Upper lobe of left lung (tissue), 6 donors: ENCODE results near the gene DOCK8. TPM values are rescaled to one million over a fixed set of nuclear protein-coding genes. Genes with fewer than 3 reads are reported as not detected.

Experiments used
- ATAC-seq, 2 donors: fragments of 200-7000 bp; cut with Tn5 transposase; one replicate each; pipeline ENCODE4 v1.9.1; 2022; ENCODE audit warnings: mild to moderate bottlenecking in 2 of 2, moderate library complexity in 2 of 2; ENCODE audit not compliant: low FRiP score in 2 of 2
- DNase-seq, 2 donors: peaks; one replicate each; pipeline ENCODE4 v3.0.0-alpha.2; 2019 to 2020
- H3K27ac ChIP-seq, 4 donors: fragments of 200-600 bp; sonication (generic); one replicate each; pipeline ENCODE4 v1.5.1; 2016 to 2019
- H3K27me3 ChIP-seq, 4 donors: fragments of 200-600 bp; sonication (generic); one replicate each; pipeline ENCODE4 v1.5.1; 2017 to 2019
- H3K36me3 ChIP-seq, 4 donors: fragments of 200-600 bp; sonication (generic); one replicate each; pipeline ENCODE4 v1.5.1; 2016 to 2019
- H3K4me1 ChIP-seq, 4 donors: fragments of 200-600 bp; sonication (generic); one replicate each; pipeline ENCODE4 v1.5.1; 2018 to 2019
- H3K4me3 ChIP-seq, 4 donors: fragments of 200-600 bp; sonication (generic); one replicate each; pipeline ENCODE4 v1.5.1; 2017 to 2019; ENCODE audit warnings: mild to moderate bottlenecking in 2 of 4, moderate library complexity in 1 of 4
- H3K9me3 ChIP-seq, 4 donors: fragments of 200-600 bp; sonication (generic); one replicate each; pipeline ENCODE4 v1.5.1; 2018 to 2019
- CTCF ChIP-seq, 6 experiments: fragments of 450-650 bp in 4 of 6; fragments of 200-600 bp in 2 of 6; sonication (generic) in 2 of 6; IDR thresholded peaks; one replicate each; pipeline ENCODE4 v1.5.1; 2016 to 2019; ENCODE audit warnings: antibody characterized with exemption in 6 of 6
- EP300 ChIP-seq, 4 donors: sonication (generic); formaldehyde crosslinking; IDR thresholded peaks; one replicate each; pipeline ENCODE4 v1.5.1; 2017; ENCODE audit warnings: antibody characterized with exemption in 4 of 4, control low read depth in 2 of 4
- POLR2A ChIP-seq, 4 donors: fragments of 450-650 bp; IDR thresholded peaks; one replicate each; pipeline ENCODE4 v1.5.1; 2016 to 2017; ENCODE audit warnings: antibody characterized with exemption in 4 of 4, mild to moderate bottlenecking in 2 of 4
- POLR2AphosphoS5 ChIP-seq, 2 donors: sonication (generic); formaldehyde crosslinking; IDR thresholded peaks; one replicate each; pipeline ENCODE4 v1.5.1; 2017; ENCODE audit warnings: antibody characterized with exemption in 2 of 2
- WGBS, 2 donors: methylation state at CpG; one replicate each; pipeline ENCODE4 v1.1.5; 2017 to 2018; 5-methylcytosine and 5-hydroxymethylcytosine counted together
- total RNA-seq, 6 donors: library from RNA; depleted of rRNA in 4 of 6; stranded (reverse); fragments of >200 nt in 4 of 6; gene quantifications; one replicate each; pipeline versions ENCODE4 v1.1.0 to v1.2.1, GENCODE V29; 2016 to 2021
- donor health status: DM: no; HTN: no; CAD: no; lungs with moderate emphysema.
- donor health status: DM: no; HTN: yes; CAD: no; lungs with severe emphysema.

Gene DOCK8
- total RNA-seq, 6 donors from 2014 or later: 44.7 to 103 (median 74.6) TPM

- Histone ChIP-seq H3K9me3 (no peaks in the 10 kb centered on the region), H3K27me3 (no peaks in the 10 kb centered on the region), H3K27ac (no peak overlapping the region), H3K4me1 (no peaks in the 10 kb centered on the region), H3K36me3 (peaks cover 0 to 36% (median 15%) of the 10 kb centered on the region in 4 donors), H3K4me3 (no peak overlapping the region)
- DNase-seq: peak in 1 of 2 donors; percentile 17
- 93 to 96% methylated on average over 11 of the region's 11 CpGs for WGBS, 2 donors
- no peak for ATAC-seq
- TF ChIP-seq POLR2A (IDR thresholded peaks at IDR 0.05) (no peak), POLR2AphosphoS5 (IDR thresholded peaks at IDR 0.05) (no peak), CTCF (IDR thresholded peaks at IDR 0.05) (no peak), EP300 (IDR thresholded peaks at IDR 0.05) (no peak)
Observed at GRCh38 chr9:382383-382782, 167.7 kb downstream of the DOCK8 start.

GRCh38 chr9:385818-386398 lies 171.2 kb downstream of the DOCK8 start:
- no peak overlapping the region for H3K4me3 ChIP-seq

DNA sequence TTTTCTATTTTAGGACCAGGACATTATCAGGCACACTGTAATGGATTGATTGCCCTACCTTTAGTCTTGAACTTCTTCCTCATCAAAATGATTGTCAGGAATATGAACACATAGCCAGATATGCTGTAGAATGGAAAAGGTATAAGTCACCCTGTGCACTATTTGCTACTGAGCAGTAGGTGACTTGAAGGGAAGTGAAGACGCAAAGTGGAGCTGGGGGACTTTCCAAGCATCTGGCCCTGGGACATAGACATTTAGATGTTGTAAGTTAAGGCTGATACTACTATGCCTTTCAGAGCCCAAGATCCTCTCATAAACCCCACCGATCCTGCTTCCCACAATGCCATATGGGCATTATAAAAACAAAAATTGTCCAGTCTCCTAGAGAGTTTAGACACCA lies 174.5 kb downstream of the DOCK8 start:
- peaks cover 0 to 20% (median 9%) of the 10 kb centered on the region in 4 donors for H3K36me3 ChIP-seq
- no peak for DNase-seq
- H3K4me3 ChIP-seq: no peak overlapping the region

More at GRCh38 chr9:385818-386398, 171.2 kb downstream of the DOCK8 start:
- Histone ChIP-seq H3K27ac (no peak overlapping the region), H3K27me3 (no peaks in the 10 kb centered on the region), H3K9me3 (no peaks in the 10 kb centered on the region), H3K4me1 (peaks cover 0 to 3% (median 0%) of the 10 kb centered on the region in 4 donors), H3K36me3 (peaks cover 0 to 29% (median 10%) of the 10 kb centered on the region in 4 donors)
- DNase-seq (peak in 1 of 2 donors; percentile 34), ATAC-seq (peak; percentile 82 to 92)
- 42 to 60% methylated on average over 9 of the region's 9 CpGs for WGBS, 2 donors
- TF ChIP-seq CTCF (IDR thresholded peaks at IDR 0.05): peak; percentile 43 to 86 (median 78)
- no peak for TF ChIP-seq EP300 (IDR thresholded peaks at IDR 0.05)
- no peak for TF ChIP-seq POLR2A (IDR thresholded peaks at IDR 0.05)

GRCh38 chr9:389758-390157 lies 175.1 kb downstream of the DOCK8 start:
- H3K9me3 ChIP-seq: no peaks in the 10 kb centered on the region
- peaks cover 0 to 3% (median 0%) of the 10 kb centered on the region in 4 donors for H3K4me1 ChIP-seq
- no peak overlapping the region for H3K27ac ChIP-seq
- WGBS, 2 donors: 51 to 94% methylated on average over 7 of the region's 7 CpGs
- DNase-seq: peak in 1 of 2 donors; percentile 63
- TF ChIP-seq EP300 (IDR thresholded peaks at IDR 0.05): no peak
- TF ChIP-seq POLR2A (IDR thresholded peaks at IDR 0.05): no peak
- no peak for TF ChIP-seq CTCF (IDR thresholded peaks at IDR 0.05)
- TF ChIP-seq POLR2AphosphoS5 (IDR thresholded peaks at IDR 0.05): no peak
- H3K36me3 ChIP-seq: peaks cover 0 to 20% (median 9%) of the 10 kb centered on the region in 4 donors
- no peak for ATAC-seq
- no peaks in the 10 kb centered on the region for H3K27me3 ChIP-seq
- no peak overlapping the region for H3K4me3 ChIP-seq

More for the DNA sequence above, 174.5 kb downstream of the DOCK8 start:
- 95% methylated on average over 2 of the region's 2 CpGs for WGBS, 2 donors
- Histone ChIP-seq H3K9me3 (no peaks in the 10 kb centered on the region), H3K27ac (no peak overlapping the region), H3K27me3 (no peaks in the 10 kb centered on the region), H3K4me1 (peaks cover 0 to 3% (median 0%) of the 10 kb centered on the region in 4 donors)
- TF ChIP-seq POLR2AphosphoS5 (IDR thresholded peaks at IDR 0.05): no peak
- no peak for TF ChIP-seq EP300 (IDR thresholded peaks at IDR 0.05)
- no peak for TF ChIP-seq POLR2A (IDR thresholded peaks at IDR 0.05)
- TF ChIP-seq CTCF (IDR thresholded peaks at IDR 0.05): no peak
- no peak for ATAC-seq
